Neural cell (in vitro differentiated cells): Measurements from ENCODE around the gene KIT. TPM values are rescaled to one million over a fixed set of nuclear protein-coding genes. Genes with fewer than 3 reads are reported as not detected.

Source experiments
- H2AFZ ChIP-seq: fragments of 200-600, 300-800 bp; sonication (generic), shearing (Covaris generic); 2 replicates; pipeline ENCODE4 v1.6.0; 2014; ENCODE audit warnings: low read depth, mild to moderate bottlenecking, antibody characterized with exemption, low read length, moderate library complexity
- H3F3A ChIP-seq: fragments of 200-600 bp; shearing (Covaris generic); 2 replicates; pipeline ENCODE4 v1.6.1; 2016; ENCODE audit warnings: mild to moderate bottlenecking, moderate library complexity, mixed read lengths, antibody characterized with exemption, low read length; ENCODE audit not compliant: insufficient read depth, poor library complexity, severe bottlenecking
- H3K27ac ChIP-seq: fragments of 200-600, 300-800 bp; sonication (generic), shearing (Covaris generic); 2 replicates; pipeline ENCODE4 v1.5.1; 2014; ENCODE audit warnings: mild to moderate bottlenecking, low read length, moderate library complexity
- H3K27me3 ChIP-seq: fragments of 300-800, 200-600 bp; sonication (generic), shearing (Covaris generic); 2 replicates; pipeline ENCODE4 v1.6.0; 2014; ENCODE audit warnings: mild to moderate bottlenecking, low read depth, low read length, moderate library complexity; ENCODE audit not compliant: insufficient read depth
- H3K36me3 ChIP-seq: fragments of 300-800, 200-600 bp; sonication (generic), shearing (Covaris generic); 2 replicates; pipeline ENCODE4 v1.5.1; 2014; ENCODE audit warnings: mild to moderate bottlenecking, antibody characterized with exemption, low read length, moderate library complexity; ENCODE audit not compliant: insufficient read depth
- H3K4me2 ChIP-seq: fragments of 300-800, 200-600 bp; sonication (generic), shearing (Covaris generic); 2 replicates; pipeline ENCODE4 v1.6.0; 2014; ENCODE audit warnings: mild to moderate bottlenecking, low read length
- H3K4me3 ChIP-seq: fragments of 300-800, 200-600 bp; sonication (generic), shearing (Covaris generic); 2 replicates; pipeline ENCODE4 v1.5.1; 2014; ENCODE audit warnings: mild to moderate bottlenecking, low read length, moderate library complexity
- H3K79me2 ChIP-seq: fragments of 200-600 bp; shearing (Covaris generic); replicated peaks from 2 replicates; pipeline ENCODE4 v1.6.0; 2014; ENCODE audit warnings: mild to moderate bottlenecking, low read length, moderate library complexity; ENCODE audit not compliant: insufficient read depth
- H3K9ac ChIP-seq: fragments of 300-800, 200-600 bp; sonication (generic), shearing (Covaris generic); 2 replicates; pipeline ENCODE4 v1.6.1; 2016; ENCODE audit warnings: mild to moderate bottlenecking, low read length, mixed read lengths
- H3K9me2 ChIP-seq: fragments of 200-600 bp; shearing (Covaris generic); 2 replicates; pipeline ENCODE4 v1.6.1; 2016; ENCODE audit warnings: mild to moderate bottlenecking, low read length, mixed read lengths; ENCODE audit not compliant: insufficient read depth
- H3K9me3 ChIP-seq: fragments of 200-600, 300-800 bp; sonication (generic), shearing (Covaris generic); 2 replicates; pipeline ENCODE4 v1.6.1; 2016; ENCODE audit warnings: mild to moderate bottlenecking, mixed run types, low read length, moderate library complexity, mixed read lengths
- H4K20me1 ChIP-seq: fragments of 200-600 bp; shearing (Covaris generic); 2 replicates; pipeline ENCODE4 v1.6.1; 2016; ENCODE audit warnings: mild to moderate bottlenecking, mixed run types; ENCODE audit not compliant: insufficient read depth
- CTCF ChIP-seq: fragments of 450-650 bp; IDR thresholded peaks from 2 replicates; pipeline ENCODE4 v1.5.1; 2014; ENCODE audit warnings: antibody characterized with exemption, mild to moderate bottlenecking, moderate library complexity; ENCODE audit not compliant: poor library complexity, severe bottlenecking
- EP300 ChIP-seq: fragments of 450-650 bp; conservative IDR thresholded peaks from 2 replicates; pipeline ENCODE4 v1.6.1; 2014; ENCODE audit warnings: antibody characterized with exemption, mild to moderate bottlenecking, moderate library complexity; ENCODE audit not compliant: poor library complexity, severe bottlenecking
- EZH2 ChIP-seq: fragments of 200-600, 300-800 bp; shearing (Covaris generic), sonication (generic); IDR thresholded peaks from 2 replicates; pipeline ENCODE4 v1.6.1; 2014; ENCODE audit warnings: antibody characterized with exemption, low read length, borderline replicate concordance, mild to moderate bottlenecking; ENCODE audit not compliant: insufficient read depth, poor library complexity, severe bottlenecking
- MXI1 ChIP-seq: fragments of 450-650 bp; conservative IDR thresholded peaks from 2 replicates; pipeline ENCODE4 v1.6.1; 2014; ENCODE audit warnings: antibody characterized with exemption, mild to moderate bottlenecking; ENCODE audit not compliant: poor library complexity, severe bottlenecking
- POLR2AphosphoS5 ChIP-seq: IDR thresholded peaks from 2 replicates; pipeline ENCODE4 v1.6.1; 2012
- RAD21 ChIP-seq: fragments of 450-650 bp; conservative IDR thresholded peaks from 2 replicates; pipeline ENCODE4 v1.6.1; 2014; ENCODE audit warnings: antibody characterized with exemption, mild to moderate bottlenecking, moderate library complexity
- REST ChIP-seq: IDR thresholded peaks from 2 replicates; pipeline ENCODE4 v1.6.1; 2012; ENCODE audit warnings: borderline replicate concordance
- SMC3 ChIP-seq: fragments of 450-650 bp; conservative IDR thresholded peaks from 2 replicates; pipeline ENCODE4 v1.6.1; 2014; ENCODE audit warnings: antibody characterized with exemption, mild to moderate bottlenecking, moderate library complexity; ENCODE audit not compliant: poor library complexity
- TAF1 ChIP-seq: IDR thresholded peaks from 2 replicates; pipeline ENCODE4 v1.6.1; 2012; ENCODE audit warnings: low read depth
- polyA plus RNA-seq: library from polyadenylated mRNA; depleted of rRNA; stranded (reverse); fragments of >200 nt; gene quantifications from 2 replicates; pipeline ENCODE4 v1.2.3, GENCODE V29; 2014

KIT gene
- polyA plus RNA-seq, 1 donor from 2014 or later: 0.95 TPM

GRCh38 chr4:54731552-54731951, 73.8 kb downstream of the KIT start:
- no peak overlapping the region for H3K9ac ChIP-seq
- no peak overlapping the region for H2AFZ ChIP-seq
- no peak for TF ChIP-seq CTCF
- no peak for TF ChIP-seq EP300
- no peak for TF ChIP-seq MXI1
- TF ChIP-seq REST: no peak
- TF ChIP-seq RAD21: no peak
- no peak for TF ChIP-seq TAF1
- no peak for TF ChIP-seq POLR2AphosphoS5
- TF ChIP-seq SMC3: no peak
- TF ChIP-seq EZH2: no peak
- no peaks in the 10 kb centered on the region for H4K20me1 ChIP-seq
- H3K79me2 ChIP-seq: no peaks in the 10 kb centered on the region
- no peaks in the 10 kb centered on the region for H3K9me3 ChIP-seq
- H3K27me3 ChIP-seq: no peaks in the 10 kb centered on the region
- H3K4me2 ChIP-seq: no peak overlapping the region
- no peaks in the 10 kb centered on the region for H3K36me3 ChIP-seq
- H3K4me3 ChIP-seq: no peak overlapping the region
- no peaks in the 10 kb centered on the region for H3F3A ChIP-seq
- H3K9me2 ChIP-seq: no peaks in the 10 kb centered on the region
- H3K27ac ChIP-seq: no peak overlapping the region

- H3K4me3 ChIP-seq: no peak overlapping the region
- H3K4me2 ChIP-seq: no peak overlapping the region
- H3K9ac ChIP-seq: no peak overlapping the region
- H3K27me3 ChIP-seq: no peaks in the 10 kb centered on the region
- no peaks in the 10 kb centered on the region for H3K79me2 ChIP-seq
- no peak for TF ChIP-seq RAD21
- no peak for TF ChIP-seq REST
- no peak overlapping the region for H3K27ac ChIP-seq
- no peaks in the 10 kb centered on the region for H3K9me2 ChIP-seq
- no peaks in the 10 kb centered on the region for H3K9me3 ChIP-seq
- no peaks in the 10 kb centered on the region for H4K20me1 ChIP-seq
- H3K36me3 ChIP-seq: no peaks in the 10 kb centered on the region
- no peak overlapping the region for H2AFZ ChIP-seq
- H3F3A ChIP-seq: no peaks in the 10 kb centered on the region
These were observed 74.2 kb downstream of the KIT start for GRCh38 chr4:54731976-54732375.
